H7 (cell line): Measurements from ENCODE around the gene CPA3. TPM values are rescaled to one million over a fixed set of nuclear protein-coding genes. Genes with fewer than 3 reads are reported as not detected.

ENCODE experiments used
- DNase-seq: peaks from one replicate; pipeline ENCODE4 v3.0.0; 2012
- H3K27me3 ChIP-seq: 2 replicates; pipeline ENCODE4 v1.6.0; 2011; ENCODE audit warnings: mild to moderate bottlenecking, low read length; ENCODE audit not compliant: control insufficient read depth, insufficient read depth
- H3K36me3 ChIP-seq: replicated peaks from 2 replicates; pipeline ENCODE4 v1.5.1; 2011; ENCODE audit warnings: low read length; ENCODE audit not compliant: control insufficient read depth, insufficient read depth
- H3K4me3 ChIP-seq: 2 replicates; pipeline ENCODE4 v1.5.1; 2011; ENCODE audit warnings: low read depth, mild to moderate bottlenecking, control low read depth, low read length, moderate library complexity; ENCODE audit not compliant: insufficient read depth
- total RNA-seq: library from RNA; depleted of rRNA; stranded (reverse); fragments of >200 nt; shearing (Covaris generic); gene quantifications from 2 replicates; pipeline ENCODE4 v1.2.3, GENCODE V29; 2014; rRNA removed

The CPA3 gene, protein sequence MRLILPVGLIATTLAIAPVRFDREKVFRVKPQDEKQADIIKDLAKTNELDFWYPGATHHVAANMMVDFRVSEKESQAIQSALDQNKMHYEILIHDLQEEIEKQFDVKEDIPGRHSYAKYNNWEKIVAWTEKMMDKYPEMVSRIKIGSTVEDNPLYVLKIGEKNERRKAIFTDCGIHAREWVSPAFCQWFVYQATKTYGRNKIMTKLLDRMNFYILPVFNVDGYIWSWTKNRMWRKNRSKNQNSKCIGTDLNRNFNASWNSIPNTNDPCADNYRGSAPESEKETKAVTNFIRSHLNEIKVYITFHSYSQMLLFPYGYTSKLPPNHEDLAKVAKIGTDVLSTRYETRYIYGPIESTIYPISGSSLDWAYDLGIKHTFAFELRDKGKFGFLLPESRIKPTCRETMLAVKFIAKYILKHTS
- not detected in 2 replicates for total RNA-seq

DNA sequence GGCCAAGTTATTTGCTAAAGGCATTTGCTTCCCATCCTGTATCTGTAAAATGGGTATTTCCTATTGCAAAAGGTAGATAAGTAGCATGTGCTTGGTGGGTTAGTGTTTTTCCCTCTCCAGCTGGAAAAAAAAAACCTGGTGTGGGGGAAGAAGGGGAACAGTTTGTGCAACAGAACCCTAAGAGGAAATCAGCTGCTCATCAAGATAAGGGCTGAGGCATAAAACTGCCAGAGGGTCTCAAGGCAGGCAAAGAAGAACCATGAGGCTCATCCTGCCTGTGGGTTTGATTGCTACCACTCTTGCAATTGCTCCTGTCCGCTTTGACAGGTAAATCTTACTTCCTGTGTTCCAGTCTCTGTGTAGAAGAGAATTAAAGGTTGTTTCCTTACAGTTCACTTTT is at the start of gene CPA3:
Gene CPA3 (plus strand): TSS at position 248 of the 400 bp plus-strand sequence. CDS start 12 bp downstream, at position 260.
- DNase-seq = no peak

DNA sequence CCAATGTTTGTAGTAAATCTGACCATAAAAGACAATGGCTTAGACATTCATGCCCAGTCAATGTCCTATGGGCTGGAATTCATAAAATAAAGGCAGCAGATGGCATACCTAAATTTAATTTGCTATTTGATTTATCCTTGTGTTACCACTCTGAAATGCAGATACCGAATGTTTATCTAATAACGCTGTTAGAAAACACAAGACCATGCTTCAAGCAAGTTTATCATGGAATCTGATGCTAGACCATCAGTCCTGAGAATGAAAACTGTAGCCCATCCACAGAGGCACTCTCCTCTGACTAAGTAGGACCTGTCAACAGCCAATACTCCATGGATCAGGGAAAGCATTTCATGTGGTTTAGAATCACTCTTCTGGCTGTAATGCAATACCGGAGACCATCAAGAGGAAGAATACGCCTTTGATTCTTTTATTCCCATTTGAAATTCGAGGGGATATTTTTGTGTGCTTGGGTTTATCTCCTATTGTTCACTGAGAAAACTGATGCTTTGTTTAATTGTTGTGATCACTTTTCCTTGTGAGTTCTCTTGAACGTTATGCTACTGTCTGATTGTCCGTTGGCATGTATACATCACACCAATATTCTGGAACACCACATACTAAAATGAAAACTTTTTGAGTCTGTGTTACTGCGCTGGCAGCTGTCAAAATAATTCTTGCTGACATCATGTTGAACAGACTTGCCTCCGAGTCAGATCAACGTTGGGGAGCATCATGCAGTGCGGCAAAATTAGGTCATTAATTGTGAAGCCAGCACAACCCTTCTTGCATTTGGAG is 49.6 kb upstream of the CPA3 start:
- Histone ChIP-seq H3K4me3 (no peak overlapping the region), H3K36me3 (no peaks in the 10 kb centered on the region), H3K27me3 (no peaks in the 10 kb centered on the region)
- no peak for DNase-seq

More for the DNA sequence above, at the start of gene CPA3:
- no peak within 1 kb of the TSS for H3K4me3 ChIP-seq
- H3K27me3 ChIP-seq = no peaks in the 10 kb centered on the region
- H3K36me3 ChIP-seq = no peaks in the 10 kb centered on the region

DNA sequence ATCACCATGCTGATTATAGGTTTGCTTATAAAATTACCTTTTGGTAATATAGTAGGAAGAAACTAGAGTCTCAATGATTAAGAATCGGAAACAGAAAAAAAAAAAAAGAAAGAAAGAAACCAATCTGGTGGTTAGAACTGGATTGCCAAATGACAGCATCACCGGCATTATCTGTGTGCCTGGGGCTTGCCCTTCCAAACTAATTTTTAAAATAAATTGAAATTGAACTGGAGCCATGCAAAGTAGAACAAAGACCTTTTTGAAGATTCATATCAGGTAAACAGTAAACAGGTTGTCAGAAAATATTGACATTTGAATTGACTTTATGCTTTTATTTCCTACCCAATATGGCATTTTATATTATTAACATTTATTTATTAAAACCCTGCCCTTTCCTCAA is 48.7 kb upstream of the CPA3 start:
- no peaks in the 10 kb centered on the region for H3K27me3 ChIP-seq
- no peak overlapping the region for H3K4me3 ChIP-seq
- no peaks in the 10 kb centered on the region for H3K36me3 ChIP-seq
- no peak for DNase-seq

DNA sequence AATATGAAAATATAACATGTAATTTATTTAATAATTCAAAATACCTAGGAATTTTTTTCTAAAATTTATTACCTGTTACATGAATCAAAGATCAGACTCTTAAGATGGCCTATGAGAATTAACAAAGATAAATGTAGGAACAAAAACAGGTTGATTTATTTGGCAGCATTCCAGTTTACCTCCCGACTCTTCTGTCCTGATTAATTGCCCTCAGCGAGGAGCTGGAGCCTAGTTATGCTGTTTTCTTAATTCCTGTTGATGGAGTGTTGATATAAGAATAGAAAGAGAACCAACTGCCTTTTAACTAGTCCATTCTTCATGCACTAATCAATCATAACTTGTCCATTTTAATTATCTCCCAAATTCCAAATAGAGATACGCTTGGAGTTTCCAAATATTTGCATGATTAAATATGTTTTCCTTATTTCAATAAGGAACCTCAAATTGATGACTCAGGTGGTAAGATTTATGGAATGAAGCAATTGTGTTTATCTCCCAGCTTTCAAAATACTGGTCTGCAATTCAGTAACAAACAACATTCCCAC is 48.0 kb upstream of the CPA3 start:
- no peak for DNase-seq
- Histone ChIP-seq H3K36me3 (no peaks in the 10 kb centered on the region), H3K27me3 (no peaks in the 10 kb centered on the region), H3K4me3 (no peak overlapping the region)

DNA sequence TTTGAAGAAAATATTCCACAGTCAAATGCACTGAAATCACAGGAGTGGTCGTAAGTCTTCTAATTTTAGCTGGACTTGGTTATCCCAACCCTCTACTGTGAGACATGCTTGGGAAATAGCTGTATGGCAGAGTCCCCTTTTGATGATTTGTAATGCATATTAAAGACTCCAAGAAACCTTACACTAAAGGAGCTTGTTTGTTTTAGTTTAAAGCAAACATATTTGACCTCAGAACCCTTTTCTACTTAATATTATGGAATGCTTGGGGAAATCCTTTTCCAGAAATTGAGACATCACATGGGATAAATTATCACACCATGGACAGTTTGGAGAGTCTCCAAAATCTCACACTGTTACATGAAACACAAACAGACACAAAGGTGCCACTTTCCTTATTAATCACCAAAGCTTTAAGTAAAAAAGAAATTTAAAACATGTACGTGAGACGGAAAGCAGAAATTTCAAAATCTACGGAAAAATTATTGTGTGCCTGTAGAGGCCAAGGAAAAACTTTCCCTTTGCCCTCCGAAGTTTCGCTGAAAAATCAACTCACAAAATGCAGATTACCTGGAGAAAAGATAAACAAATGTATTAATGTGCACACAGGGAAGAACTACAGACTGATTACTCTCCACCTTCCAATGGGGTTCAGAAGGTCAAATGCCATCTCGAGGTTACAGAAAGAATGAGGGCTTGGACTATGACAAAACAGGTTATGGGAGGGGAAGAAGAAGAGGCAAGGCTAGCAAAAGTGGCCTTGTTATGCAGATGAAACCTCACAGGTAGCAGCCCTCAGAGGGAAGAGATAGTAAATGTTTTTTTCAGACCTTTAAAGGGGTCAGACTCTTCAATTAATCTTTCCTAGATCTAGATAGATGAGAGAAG is 44.5 kb upstream of the CPA3 start:
- DNase-seq = no peak
- Histone ChIP-seq H3K36me3 (no peaks in the 10 kb centered on the region), H3K4me3 (no peak overlapping the region), H3K27me3 (no peaks in the 10 kb centered on the region)

DNA sequence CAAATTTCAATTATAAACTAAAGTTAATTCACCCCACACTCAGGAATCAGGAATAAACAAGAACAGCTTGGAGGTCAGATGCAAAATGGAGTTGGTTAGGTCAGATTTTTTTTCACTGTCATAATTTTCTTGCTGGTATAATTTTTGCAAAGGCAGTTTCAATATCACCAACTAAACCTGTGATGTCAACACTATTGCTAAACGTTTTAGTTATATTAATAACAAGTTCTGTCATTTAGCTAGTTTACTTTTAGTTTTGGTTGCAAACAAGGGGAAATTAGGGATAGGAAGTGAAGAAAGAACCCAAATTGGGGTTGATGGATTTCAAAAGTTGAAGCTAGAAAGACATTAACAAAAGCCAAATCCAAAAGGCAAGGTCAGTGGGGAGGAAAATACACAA is 42.1 kb upstream of the CPA3 start:
- no peak for DNase-seq
- Histone ChIP-seq H3K4me3 (no peak overlapping the region), H3K36me3 (no peaks in the 10 kb centered on the region), H3K27me3 (no peaks in the 10 kb centered on the region)

DNA sequence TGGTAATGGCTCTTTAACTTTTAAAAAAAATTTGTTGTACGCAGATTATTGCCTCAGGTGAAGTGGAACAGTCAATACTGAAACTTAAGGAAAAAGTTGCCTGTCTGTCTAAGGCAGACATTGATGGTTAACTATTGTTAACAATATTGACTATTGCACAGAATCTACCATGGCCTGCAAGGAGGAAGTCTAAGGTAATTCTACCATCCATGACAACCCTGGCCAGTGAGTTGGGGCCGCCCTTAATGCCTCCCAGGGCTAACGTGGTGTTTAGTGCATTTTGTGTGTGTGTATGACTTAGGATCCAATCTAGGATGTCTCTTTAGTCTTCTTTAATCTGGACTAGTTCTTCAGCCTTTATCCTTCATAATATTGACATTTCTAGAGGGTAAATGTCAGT is 39.6 kb upstream of the CPA3 start:
- no peak for DNase-seq
- H3K36me3 ChIP-seq = no peaks in the 10 kb centered on the region
- H3K4me3 ChIP-seq = no peak overlapping the region
- no peaks in the 10 kb centered on the region for H3K27me3 ChIP-seq

DNA sequence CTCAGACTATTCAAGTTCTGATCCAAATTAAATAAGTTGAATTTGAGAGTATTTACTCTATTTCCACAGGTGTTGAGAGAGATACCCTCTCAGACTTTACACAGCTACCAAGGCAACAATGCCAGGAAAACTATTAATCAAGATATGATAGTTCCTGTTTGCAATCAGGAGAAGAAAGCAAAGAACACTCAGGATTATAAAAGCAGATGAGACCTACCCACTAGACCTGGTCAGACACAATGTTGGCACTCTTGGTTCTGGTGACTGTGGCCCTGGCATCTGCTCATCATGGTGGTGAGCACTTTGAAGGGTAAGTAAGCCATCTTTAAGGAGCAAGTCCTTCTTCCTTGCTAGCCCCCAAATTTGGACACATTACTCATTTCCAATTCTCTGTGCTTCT is 37.5 kb upstream of the CPA3 start, which contains the start of gene CPB1:
Gene CPB1 (plus strand): TSS at position 227 of the 400 bp plus-strand sequence. CDS start 13 bp downstream, at position 240.
- H3K27me3 ChIP-seq = no peaks in the 10 kb centered on the region
- no peaks in the 10 kb centered on the region for H3K36me3 ChIP-seq
- DNase-seq = no peak
- H3K4me3 ChIP-seq = no peak within 1 kb of the TSS

DNA sequence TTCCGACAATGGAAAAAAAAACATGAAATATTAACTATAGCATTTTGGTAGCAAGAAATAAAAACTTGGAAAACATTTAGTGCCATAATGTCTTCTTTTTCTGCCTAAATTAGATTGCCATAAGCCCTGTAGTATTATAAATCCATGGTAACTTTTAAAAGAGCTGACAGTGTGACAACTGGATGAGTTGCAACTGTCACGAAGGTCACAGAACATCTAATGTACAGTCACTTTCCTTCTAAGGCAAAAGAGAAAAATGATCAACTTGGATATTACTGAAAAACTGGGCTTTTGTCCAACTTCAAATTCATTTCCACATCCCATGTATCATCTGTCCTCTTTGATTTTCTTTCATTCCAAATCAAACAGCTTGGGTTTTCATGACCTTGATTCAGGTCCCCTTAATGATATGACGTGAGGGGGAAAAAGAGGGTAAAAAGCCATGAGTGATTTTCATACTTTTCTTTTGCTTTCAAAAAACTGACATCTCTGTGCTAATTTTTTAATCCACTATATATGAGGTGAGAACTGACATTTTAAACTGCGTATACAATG is 36.9 kb upstream of the CPA3 start:
- DNase-seq = no peak
- Histone ChIP-seq H3K4me3 (no peak overlapping the region), H3K36me3 (no peaks in the 10 kb centered on the region), H3K27me3 (no peaks in the 10 kb centered on the region)

DNA sequence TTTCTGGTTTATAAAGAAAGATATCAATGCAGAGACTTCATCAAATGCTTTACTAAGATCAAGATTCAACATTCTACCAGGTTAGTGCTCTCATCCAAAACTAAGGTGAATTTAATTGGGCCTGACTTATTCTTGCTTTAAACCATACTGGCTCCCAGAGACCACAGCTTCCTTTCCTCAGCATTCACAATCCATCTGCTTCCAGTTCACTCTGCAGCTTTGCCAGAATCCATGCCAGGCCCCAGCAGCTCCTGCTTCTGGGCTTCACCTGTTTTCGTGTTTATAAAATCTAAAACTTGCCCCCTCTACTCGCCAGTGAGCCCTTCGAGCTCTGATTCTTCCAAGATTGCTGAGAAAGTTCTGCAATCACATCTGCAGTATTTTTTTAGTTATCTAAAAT is 35.2 kb upstream of the CPA3 start:
- H3K36me3 ChIP-seq = no peaks in the 10 kb centered on the region
- H3K27me3 ChIP-seq = no peaks in the 10 kb centered on the region
- no peak for DNase-seq
- H3K4me3 ChIP-seq = no peak overlapping the region

DNA sequence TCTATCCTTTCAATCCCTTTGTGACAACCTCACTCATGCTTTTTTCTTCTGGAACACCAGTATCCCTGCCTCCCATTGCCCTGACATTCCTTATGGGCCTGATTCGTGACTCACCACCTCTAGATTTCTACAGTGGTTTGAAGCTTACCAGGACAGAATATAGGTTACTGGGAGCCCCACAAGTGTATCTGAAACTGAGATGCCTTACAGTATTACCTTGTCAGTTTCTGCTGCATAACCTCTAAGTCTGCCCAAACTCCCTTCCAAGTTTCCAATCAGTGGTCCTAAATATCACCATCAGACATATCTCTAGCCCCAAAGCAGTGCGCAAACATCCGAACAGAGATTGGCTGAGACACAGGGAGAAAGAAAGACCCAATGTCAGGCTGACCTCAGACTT is 31.9 kb upstream of the CPA3 start:
- DNase-seq = no peak
- no peaks in the 10 kb centered on the region for H3K27me3 ChIP-seq
- no peak overlapping the region for H3K4me3 ChIP-seq
- H3K36me3 ChIP-seq = no peaks in the 10 kb centered on the region

DNA sequence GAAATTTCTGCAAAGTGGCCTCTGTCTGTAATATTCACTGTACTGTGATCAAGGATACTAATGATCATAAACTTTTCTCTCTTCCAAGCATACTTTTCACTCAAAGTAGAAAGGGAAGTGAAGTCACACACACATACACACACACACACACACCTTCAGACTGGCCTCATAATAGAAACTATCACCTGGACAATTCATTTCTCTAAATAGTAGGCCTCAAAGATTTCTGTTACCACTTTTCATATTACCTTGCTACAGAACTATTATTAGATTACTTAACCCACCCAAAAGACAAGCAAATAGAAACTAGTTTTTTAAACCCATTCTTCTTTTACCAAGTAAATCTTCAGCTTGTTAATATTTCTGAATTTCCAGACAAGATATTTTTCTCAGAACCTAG is 25.3 kb upstream of the CPA3 start:
- Histone ChIP-seq H3K4me3 (no peak overlapping the region), H3K27me3 (no peaks in the 10 kb centered on the region), H3K36me3 (no peaks in the 10 kb centered on the region)
- no peak for DNase-seq

DNA sequence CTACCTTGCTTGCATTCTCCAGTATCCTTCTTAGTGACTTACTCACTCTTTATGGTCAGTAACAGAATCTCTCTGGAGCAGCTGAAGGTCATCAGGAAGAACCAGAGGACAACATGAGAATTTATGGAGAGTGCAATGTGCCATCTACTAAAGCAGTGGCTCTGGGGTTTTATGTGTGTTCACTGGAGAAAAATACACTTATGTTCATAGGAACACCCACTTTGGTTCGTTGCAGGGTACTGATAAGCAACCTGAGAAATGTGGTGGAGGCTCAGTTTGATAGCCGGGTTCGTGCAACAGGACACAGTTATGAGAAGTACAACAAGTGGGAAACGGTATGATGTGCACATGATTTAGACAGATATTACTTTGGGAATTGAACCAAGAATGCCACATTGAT is 24.6 kb upstream of the CPA3 start:
- no peak overlapping the region for H3K4me3 ChIP-seq
- no peak for DNase-seq
- no peaks in the 10 kb centered on the region for H3K27me3 ChIP-seq
- no peaks in the 10 kb centered on the region for H3K36me3 ChIP-seq
